Endothelial cell (in vitro differentiated cells): ENCODE data around the gene PTGES3L. TPM values are rescaled to one million over a fixed set of nuclear protein-coding genes. Genes with fewer than 3 reads are reported as not detected.
"Not testable (repeated sequence)": the region's sequence is repeated elsewhere in the genome, so short reads cannot be mapped to it uniquely, and the experiment has no call there.

Source experiments
- DNase-seq: peaks from one replicate; pipeline ENCODE4 v3.0.0; 2021; ENCODE audit warnings: low spot score
- H3K27ac Mint-ChIP-seq: one replicate; pipeline ENCODE4 v1.8.0; 2021; ENCODE audit warnings: mixed read lengths, inconsistent platforms; ENCODE audit not compliant: unreplicated experiment
- H3K27me3 Mint-ChIP-seq: one replicate; pipeline ENCODE4 v1.8.0; 2021; ENCODE audit warnings: mild to moderate bottlenecking, moderate library complexity, mixed read lengths, inconsistent platforms; ENCODE audit not compliant: unreplicated experiment
- H3K36me3 Mint-ChIP-seq: one replicate; pipeline ENCODE4 v1.8.0; 2021; ENCODE audit warnings: mild to moderate bottlenecking, low read depth, mixed read lengths, inconsistent platforms; ENCODE audit not compliant: unreplicated experiment
- H3K4me1 Mint-ChIP-seq: one replicate; pipeline ENCODE4 v1.8.0; 2021; ENCODE audit warnings: mild to moderate bottlenecking, mixed read lengths, inconsistent platforms; ENCODE audit not compliant: unreplicated experiment
- H3K4me3 Mint-ChIP-seq: one replicate; pipeline ENCODE4 v1.8.0; 2021; ENCODE audit warnings: mild to moderate bottlenecking, mixed read lengths, inconsistent platforms; ENCODE audit not compliant: unreplicated experiment
- H3K9me3 Mint-ChIP-seq: one replicate; pipeline ENCODE4 v1.8.0; 2021; ENCODE audit warnings: mixed read lengths, inconsistent platforms; ENCODE audit not compliant: unreplicated experiment
- total RNA-seq: library from RNA; stranded (reverse); fragmentation: NEBNext Ultra II Directional; extraction: Animal tissue kit (Norgen Biotek cat#: 25700); gene quantifications from one replicate; pipeline ENCODE4 v1.2.1, GENCODE V29; 2021; ENCODE audit not compliant: unreplicated experiment
- TF ChIP-seq, protein P1 (sequence below): fragments of 200-600 bp; sonication (generic); IDR thresholded peaks from one replicate; pipeline ENCODE4 v1.5.0; 2021; ENCODE audit warnings: antibody characterized with exemption; ENCODE audit not compliant: unreplicated experiment

PTGES3L gene
- total RNA-seq, 1 donor from 2014 or later, result 1.5 TPM

DNA sequence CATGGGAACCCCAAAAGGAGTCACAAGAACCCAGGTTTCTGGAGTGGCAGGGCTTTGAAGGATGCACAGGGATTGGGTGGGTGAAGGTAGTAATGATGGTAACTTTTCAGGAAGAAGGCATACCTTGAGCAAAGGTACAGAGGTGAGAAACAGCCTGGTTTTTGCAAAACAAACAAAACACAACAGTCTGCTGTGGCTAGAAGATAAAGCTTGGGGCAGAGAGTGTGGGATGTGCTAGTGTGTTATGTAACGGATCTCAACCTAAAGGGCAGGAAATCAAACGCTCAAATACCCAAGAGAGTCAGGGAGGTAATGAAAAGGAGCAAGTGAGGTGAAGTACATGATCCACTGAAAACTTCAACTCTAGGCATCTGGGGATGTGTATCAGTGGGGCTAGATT is 4.6 kb downstream of the PTGES3L start:
- H3K27me3 Mint-ChIP-seq, result peaks cover 4% of the 10 kb centered on the region
- H3K36me3 Mint-ChIP-seq, result peaks cover 7% of the 10 kb centered on the region
- DNase-seq, result no peak
- TF ChIP-seq, protein P1, sequence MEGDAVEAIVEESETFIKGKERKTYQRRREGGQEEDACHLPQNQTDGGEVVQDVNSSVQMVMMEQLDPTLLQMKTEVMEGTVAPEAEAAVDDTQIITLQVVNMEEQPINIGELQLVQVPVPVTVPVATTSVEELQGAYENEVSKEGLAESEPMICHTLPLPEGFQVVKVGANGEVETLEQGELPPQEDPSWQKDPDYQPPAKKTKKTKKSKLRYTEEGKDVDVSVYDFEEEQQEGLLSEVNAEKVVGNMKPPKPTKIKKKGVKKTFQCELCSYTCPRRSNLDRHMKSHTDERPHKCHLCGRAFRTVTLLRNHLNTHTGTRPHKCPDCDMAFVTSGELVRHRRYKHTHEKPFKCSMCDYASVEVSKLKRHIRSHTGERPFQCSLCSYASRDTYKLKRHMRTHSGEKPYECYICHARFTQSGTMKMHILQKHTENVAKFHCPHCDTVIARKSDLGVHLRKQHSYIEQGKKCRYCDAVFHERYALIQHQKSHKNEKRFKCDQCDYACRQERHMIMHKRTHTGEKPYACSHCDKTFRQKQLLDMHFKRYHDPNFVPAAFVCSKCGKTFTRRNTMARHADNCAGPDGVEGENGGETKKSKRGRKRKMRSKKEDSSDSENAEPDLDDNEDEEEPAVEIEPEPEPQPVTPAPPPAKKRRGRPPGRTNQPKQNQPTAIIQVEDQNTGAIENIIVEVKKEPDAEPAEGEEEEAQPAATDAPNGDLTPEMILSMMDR, result no peak
- H3K9me3 Mint-ChIP-seq, result no peaks in the 10 kb centered on the region
- peaks cover 7% of the 10 kb centered on the region for H3K4me1 Mint-ChIP-seq
- no peak overlapping the region for H3K27ac Mint-ChIP-seq
- no peak overlapping the region for H3K4me3 Mint-ChIP-seq

DNA sequence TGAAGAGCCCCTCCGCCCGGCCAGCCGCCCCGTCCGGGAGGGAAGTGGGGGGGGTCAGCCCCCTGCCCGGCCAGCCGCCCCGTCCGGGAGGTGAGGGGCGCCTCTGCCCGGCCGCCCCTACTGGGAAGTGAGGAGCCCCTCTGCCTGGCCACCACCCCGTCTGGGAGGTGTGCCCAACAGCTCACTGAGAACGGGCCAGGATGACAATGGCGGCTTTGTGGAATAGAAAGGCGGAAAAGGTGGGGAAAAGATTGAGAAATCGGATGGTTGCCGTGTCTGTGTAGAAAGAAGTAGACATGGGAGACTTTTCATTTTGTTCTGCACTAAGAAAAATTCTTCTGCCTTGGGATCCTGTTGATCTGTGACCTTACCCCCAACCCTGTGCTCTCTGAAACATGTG is 6.6 kb downstream of the PTGES3L start:
- DNase-seq, H3K4me3 Mint-ChIP-seq, H3K9me3 Mint-ChIP-seq, H3K27me3 Mint-ChIP-seq, H3K4me1 Mint-ChIP-seq, H3K27ac Mint-ChIP-seq, H3K36me3 Mint-ChIP-seq: not testable (repeated sequence)

DNA sequence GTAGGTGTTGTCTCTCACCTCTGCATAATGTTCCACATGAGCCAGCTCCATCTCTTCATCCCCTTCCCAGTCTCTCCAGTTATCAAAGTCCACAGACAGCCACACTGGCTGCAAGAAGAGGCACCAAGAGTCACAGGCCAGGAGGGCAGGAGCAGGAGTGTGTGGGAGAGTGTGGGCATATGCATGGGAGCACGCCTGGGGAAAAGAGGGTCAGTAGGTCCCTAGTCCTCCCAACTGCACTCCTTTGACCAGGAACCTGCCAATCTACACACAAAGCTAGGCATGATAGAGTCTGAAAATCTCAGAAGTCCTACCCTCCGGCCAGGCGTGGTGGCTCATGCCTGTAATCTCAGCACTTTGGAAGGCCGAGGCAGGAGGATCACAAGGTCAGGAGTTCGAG is 8.3 kb downstream of the PTGES3L start:
- Mint-ChIP-seq H3K27ac (peak overlapping the region; percentile 50), H3K4me3 (no peak overlapping the region), H3K27me3 (no peaks in the 10 kb centered on the region), H3K9me3 (no peaks in the 10 kb centered on the region), H3K4me1 (no peaks in the 10 kb centered on the region), H3K36me3 (no peaks in the 10 kb centered on the region)
- no peak for DNase-seq
- TF ChIP-seq, protein P1, result no peak

DNA sequence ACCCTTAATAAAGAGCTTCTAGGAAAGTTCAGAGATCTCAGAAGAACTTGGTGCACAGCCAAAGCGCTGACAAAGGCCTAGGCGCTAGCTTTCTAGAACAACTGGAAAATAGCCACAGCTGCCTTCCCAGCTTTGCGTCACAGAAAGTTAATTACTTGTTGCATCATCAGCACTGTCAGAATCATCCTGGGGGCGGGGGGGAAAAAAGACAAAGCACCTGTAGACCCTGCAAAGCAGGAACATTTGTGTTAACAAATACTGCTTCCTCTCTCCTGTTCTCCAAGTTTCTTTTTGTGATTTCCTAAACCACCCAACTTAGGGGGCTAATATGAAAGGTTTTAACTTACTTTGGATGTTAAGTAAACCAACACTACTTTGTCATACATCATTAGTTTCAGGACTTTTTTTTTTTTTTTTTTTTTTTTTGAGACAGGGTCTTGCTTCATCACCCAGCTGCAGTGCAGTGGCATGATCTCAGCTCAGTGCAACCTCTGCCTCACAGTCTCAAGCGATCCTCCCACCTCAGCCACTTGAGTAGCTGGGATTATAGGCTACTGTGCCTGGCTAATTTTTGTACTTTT is 10.8 kb downstream of the PTGES3L start:
- TF ChIP-seq, protein P1, result no peak
- no peak for DNase-seq
- Mint-ChIP-seq H3K27ac (no peak overlapping the region), H3K4me1 (peaks cover 6% of the 10 kb centered on the region), H3K27me3 (no peaks in the 10 kb centered on the region), H3K9me3 (no peaks in the 10 kb centered on the region), H3K4me3 (no peak overlapping the region), H3K36me3 (no peaks in the 10 kb centered on the region)

DNA sequence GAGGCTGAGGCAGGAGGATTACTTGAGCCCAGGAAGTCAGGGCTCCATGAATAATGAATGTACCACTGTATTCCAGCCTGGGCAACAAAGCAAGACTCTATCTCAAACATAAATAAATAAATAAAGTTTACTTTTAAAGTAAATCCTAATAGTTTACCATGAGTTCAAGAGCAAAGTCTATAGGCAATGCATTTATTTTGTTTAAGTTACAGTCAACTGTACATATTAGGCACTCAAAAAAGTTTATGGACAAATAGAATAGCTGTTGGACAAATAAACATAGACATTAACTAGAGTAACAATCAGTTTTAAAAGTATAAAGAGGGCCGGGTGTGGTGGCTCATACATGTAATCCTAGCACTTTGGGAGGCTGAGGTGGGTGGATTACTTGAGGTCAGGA is 12.0 kb downstream of the PTGES3L start:
- H3K27me3 Mint-ChIP-seq, result no peaks in the 10 kb centered on the region
- H3K4me1 Mint-ChIP-seq, result peaks cover 13% of the 10 kb centered on the region
- TF ChIP-seq, protein P1, result no peak
- no peaks in the 10 kb centered on the region for H3K9me3 Mint-ChIP-seq
- no peak overlapping the region for H3K27ac Mint-ChIP-seq
- no peak for DNase-seq
- peaks cover 5% of the 10 kb centered on the region for H3K36me3 Mint-ChIP-seq
- no peak overlapping the region for H3K4me3 Mint-ChIP-seq
